IMR-90 (cell line): ENCODE measurements around the gene PPP1R12B. TPM values are rescaled to one million over a fixed set of nuclear protein-coding genes. Genes with fewer than 3 reads are reported as not detected.
"Not testable (repeated sequence)": the region's sequence is repeated elsewhere in the genome, so short reads cannot be mapped to it uniquely, and the experiment has no call there.

Source experiments
- ATAC-seq: fragments of 200-7000 bp; cut with Tn5 transposase; 2 replicates; pipeline ENCODE4 v1.9.1; 2020; ENCODE audit warnings: low read depth, mild to moderate bottlenecking, moderate library complexity
- BruUV-seq: library from RNA; stranded (reverse); fragments of 400-500 nt; replicated peaks from 2 replicates; lab custom pipeline; 2021; lab: Mats Ljungman, UMichigan
- CTCF ChIA-PET: fragments of 300-600 bp; formaldehyde crosslinking; extraction: SDS; loops from one replicate; lab custom pipeline; 2021; ENCODE audit warnings: antibody characterized with exemption; lab: Yijun Ruan, JAX
- POLR2A ChIA-PET: fragments of 300-600 bp; sonication (Branson Sonifier 250); formaldehyde crosslinking; loops from one replicate; lab custom pipeline; 2022; ENCODE audit warnings: antibody characterized with exemption; ENCODE audit not compliant: unreplicated experiment; lab: Charles Lee
- DNase-seq: peaks from one replicate; pipeline ENCODE4 v3.0.0; 2013
- H2AFZ ChIP-seq: replicated peaks from 2 replicates; pipeline ENCODE3; 2013; ENCODE audit warnings: low read length, mild to moderate bottlenecking; ENCODE audit not compliant: poor library complexity
- H2AK5ac ChIP-seq: 2 replicates; pipeline ENCODE4 v1.6.1; 2013; ENCODE audit warnings: low read depth, low read length, inconsistent platforms
- H2AK9ac ChIP-seq: replicated peaks from 2 replicates; pipeline ENCODE3; 2013; ENCODE audit warnings: mild to moderate bottlenecking, low read depth, low read length, moderate library complexity; ENCODE audit not compliant: poor library complexity
- H2BK120ac ChIP-seq: 2 replicates; pipeline ENCODE4 v1.6.1; 2013; ENCODE audit warnings: low read depth, low read length, inconsistent platforms
- H2BK15ac ChIP-seq: 3 replicates; pipeline ENCODE4 v1.6.1; 2013; ENCODE audit warnings: low read depth, low read length, inconsistent platforms
- H2BK20ac ChIP-seq: 2 replicates; pipeline ENCODE4 v1.6.1; 2013; ENCODE audit warnings: low read depth, mild to moderate bottlenecking, inconsistent platforms, low read length, moderate library complexity
- H2BK5ac ChIP-seq: 2 replicates; pipeline ENCODE4 v1.6.1; 2013; ENCODE audit warnings: mild to moderate bottlenecking, low read depth, low read length, inconsistent platforms; ENCODE audit not compliant: poor library complexity, severe bottlenecking
- H3K14ac ChIP-seq: replicated peaks from 2 replicates; pipeline ENCODE4 v1.6.1; 2013; ENCODE audit warnings: low read depth, low read length, inconsistent platforms
- H3K18ac ChIP-seq: 2 replicates; pipeline ENCODE4 v1.6.1; 2013; ENCODE audit warnings: low read depth, low read length, control low read depth
- H3K23ac ChIP-seq: 2 replicates; pipeline ENCODE4 v1.6.1; 2013; ENCODE audit warnings: low read depth, low read length, inconsistent platforms
- H3K27ac ChIP-seq: 2 replicates; pipeline ENCODE4 v1.5.1; 2013; ENCODE audit warnings: mild to moderate bottlenecking, control low read depth, low read length; ENCODE audit not compliant: insufficient read depth
- H3K27me3 ChIP-seq: 2 replicates; pipeline ENCODE4 v1.6.1; 2013; ENCODE audit warnings: low read length; ENCODE audit not compliant: control insufficient read depth, insufficient read depth
- H3K36me3 ChIP-seq: 2 replicates; pipeline ENCODE4 v1.6.1; 2013; ENCODE audit warnings: low read length, mixed read lengths; ENCODE audit not compliant: control insufficient read depth, insufficient read depth
- H3K4ac ChIP-seq: 2 replicates; pipeline ENCODE4 v1.6.1; 2013; ENCODE audit warnings: low read depth, low read length, inconsistent platforms
- H3K4me1 ChIP-seq: 2 replicates; pipeline ENCODE4 v1.6.1; 2013; ENCODE audit warnings: low read length, mixed read lengths; ENCODE audit not compliant: control insufficient read depth, insufficient read depth
- H3K4me2 ChIP-seq: 2 replicates; pipeline ENCODE4 v1.6.1; 2013; ENCODE audit warnings: low read depth, mild to moderate bottlenecking, control low read depth, low read length, moderate library complexity
- H3K4me3 ChIP-seq: 2 replicates; pipeline ENCODE4 v1.5.1; 2013; ENCODE audit warnings: low read depth, mild to moderate bottlenecking, control low read depth, low read length, moderate library complexity; ENCODE audit not compliant: insufficient read depth
- H3K56ac ChIP-seq: 2 replicates; pipeline ENCODE4 v1.6.1; 2013; ENCODE audit warnings: low read length, inconsistent platforms; ENCODE audit not compliant: insufficient read depth; ENCODE audit errors: extremely low read depth
- H3K79me1 ChIP-seq, 2 experiments: 2 replicates each; pipeline ENCODE4 v1.6.1; 2013; ENCODE audit warnings: low read length in 2 of 2, inconsistent platforms in 1 of 2, low read depth in 1 of 2
- H3K9ac ChIP-seq: 2 replicates; pipeline ENCODE4 v1.6.1; 2013; ENCODE audit warnings: low read depth, low read length, control low read depth
- H3K9me1 ChIP-seq: 2 replicates; pipeline ENCODE4 v1.6.1; 2013; ENCODE audit warnings: low read length, inconsistent platforms; ENCODE audit not compliant: insufficient read depth
- H3K9me3 ChIP-seq: 2 replicates; pipeline ENCODE4 v1.6.1; 2013; ENCODE audit warnings: low read length; ENCODE audit not compliant: control insufficient read depth, insufficient read depth
- H4K20me1 ChIP-seq: 2 replicates; pipeline ENCODE4 v1.6.1; 2013; ENCODE audit warnings: low read length, inconsistent platforms; ENCODE audit not compliant: insufficient read depth
- H4K5ac ChIP-seq: 2 replicates; pipeline ENCODE4 v1.6.1; 2013; ENCODE audit warnings: mild to moderate bottlenecking, low read depth, low read length, control low read depth
- H4K8ac ChIP-seq, 2 experiments: 2 replicates each; pipeline ENCODE4 v1.6.1; 2013; ENCODE audit warnings: low read depth in 2 of 2, low read length in 2 of 2, control low read depth in 1 of 2, inconsistent platforms in 1 of 2
- H4K91ac ChIP-seq: 2 replicates; pipeline ENCODE4 v1.6.1; 2013; ENCODE audit warnings: low read depth, low read length, inconsistent platforms; ENCODE audit not compliant: insufficient read depth
- WGBS, 2 experiments: methylation state at CpG; one replicate each; pipeline versions ENCODE4 v1.1.5 to v1.1.7; 2013; ENCODE audit warnings: missing lambda C conversion rate in 2 of 2; ENCODE audit not compliant: insufficient read length in 1 of 2; ENCODE audit errors: extremely low coverage in 2 of 2; 5-methylcytosine and 5-hydroxymethylcytosine counted together
- dilution Hi-C: fragments of 300-500 bp; cut with HindIII; formaldehyde crosslinking; loops from one replicate; pipeline ENCODE4 v1.14.3; 2018; ENCODE audit warnings: low sequenced_read_pairs; ENCODE audit not compliant: unreplicated experiment
- in situ Hi-C: fragments of 300-500 bp; cut with MboI; formaldehyde crosslinking; loops from 3 replicates; pipeline ENCODE4 v1.14.3; 2019; ENCODE audit warnings: low sequenced_read_pairs, inconsistent platforms, mixed read lengths
- intact Hi-C: fragments of 100-400 bp; cut with micrococcal nuclease; formaldehyde crosslinking; loops from 2 replicates; pipeline ENCODE4 v1.10.0; 2022
- polyA plus RNA-seq, 3 experiments: library from polyadenylated mRNA; depleted of rRNA; stranded (reverse); fragments of >200 nt; gene quantifications; 2 replicates each; pipeline ENCODE4 v1.2.3, GENCODE V29; 2012; ENCODE audit warnings: low replicate concordance in 1 of 3
- total RNA-seq: library from RNA; depleted of rRNA; stranded (reverse); fragments of >200 nt; gene quantifications from 2 replicates; pipeline ENCODE4 v1.2.3, GENCODE V29; 2012

The PPP1R12B gene
- total and polyA plus RNA-seq, 2 of the 4 experiments (the other 2 are of a cell fraction) = 8.5 to 12.0 TPM

DNA sequence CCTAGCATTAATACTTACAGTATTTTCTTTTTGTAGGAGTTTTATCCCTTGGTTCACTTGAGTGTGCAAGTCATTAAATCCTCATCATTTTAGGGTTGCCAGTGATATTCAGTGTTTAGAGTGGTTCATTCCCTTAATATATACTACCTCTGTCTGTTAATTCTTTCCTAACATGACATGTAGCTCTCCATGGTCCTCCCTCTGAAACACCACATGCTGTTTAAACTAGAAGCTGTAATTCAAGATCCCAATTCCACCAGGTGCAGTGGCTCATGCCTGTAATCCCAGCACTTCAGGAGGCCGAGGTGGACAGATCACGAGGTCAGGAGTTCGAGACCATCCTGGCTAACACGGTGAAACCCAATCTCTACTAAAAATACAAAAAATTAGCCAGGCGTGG lies 233.9 kb downstream of the PPP1R12B start:
- H3K4me1 ChIP-seq = peaks cover 44% of the 10 kb centered on the region
- in situ Hi-C loops = not testable (repeated sequence)

More for the DNA sequence above, 233.9 kb downstream of the PPP1R12B start:
- POLR2A ChIA-PET, H3K36me3 ChIP-seq, H4K20me1 ChIP-seq, H3K27me3 ChIP-seq, H3K4me3 ChIP-seq, H2BK20ac ChIP-seq, H4K91ac ChIP-seq, H2BK5ac ChIP-seq, ATAC-seq, H4K8ac ChIP-seq, H3K56ac ChIP-seq, H3K4me2 ChIP-seq, DNase-seq, H2BK120ac ChIP-seq, H3K18ac ChIP-seq, H3K9me3 ChIP-seq, H2BK15ac ChIP-seq, H3K23ac ChIP-seq, H3K4ac ChIP-seq, BruUV-seq, CTCF ChIA-PET, H2AK5ac ChIP-seq, dilution Hi-C loops, H2AFZ ChIP-seq, H4K5ac ChIP-seq, H2AK9ac ChIP-seq, H3K14ac ChIP-seq, H3K9ac ChIP-seq, intact Hi-C loops, H3K27ac ChIP-seq: not testable (repeated sequence)
- WGBS, 2 experiments = no CpG with 5 or more reads among the region's 5 CpGs
- H3K79me1 ChIP-seq = peaks cover 0 to 13% of the 10 kb centered on the region in 2 experiments; a peak in 2 of 4 replicates
- peaks cover 39% of the 10 kb centered on the region for H3K9me1 ChIP-seq
